NCI-H1694 (cell line): ENCODE data around the gene ARHGEF2.

Experiments used
- DNase-seq: peaks from one replicate; lab custom pipeline; 2025; lab: John Stamatoyannopoulos, UW

ARHGEF2 gene

GRCh38 chr1:155911156-155912055, 66.9 kb downstream of the ARHGEF2 start, which contains the start of gene RIT1:
Gene RIT1 (minus strand): TSS chr1:155911349. CDS start chr1:155910761, 588 bp downstream.
- peak; percentile 79 for DNase-seq

DNA sequence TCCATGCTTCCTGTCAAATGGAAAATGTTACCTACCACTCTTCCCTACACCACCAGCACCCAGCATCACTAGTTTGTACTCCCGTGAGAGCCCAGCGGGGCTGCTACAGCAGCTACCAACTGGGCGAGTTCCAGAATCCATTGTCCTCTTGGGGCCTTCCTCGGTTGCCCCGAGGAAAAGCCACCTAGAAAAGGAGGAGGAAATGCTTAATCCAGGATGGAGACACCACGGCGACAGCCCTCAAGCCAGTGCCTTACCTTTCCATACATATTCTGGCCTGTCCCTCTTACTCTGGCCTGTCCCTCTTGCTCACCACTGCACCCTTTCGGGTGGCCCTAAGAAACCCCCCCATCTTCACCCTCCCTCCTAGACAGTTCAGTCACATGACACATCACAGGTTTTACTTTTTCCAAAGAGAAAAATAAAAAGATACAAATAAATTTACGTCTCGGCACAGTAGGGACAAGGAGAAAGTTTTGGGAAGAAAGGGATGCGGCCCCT, 67.7 kb downstream of the ARHGEF2 start:
- no peak for DNase-seq

- DNase-seq: no peak
Measured at GRCh38 chr1:155909894-155910293, 68.5 kb downstream of the ARHGEF2 start.

GRCh38 chr1:155904261-155904660, 74.1 kb downstream of the ARHGEF2 start:
- DNase-seq: no peak

GRCh38 chr1:155900161-155900560, 78.2 kb downstream of the ARHGEF2 start:
- DNase-seq: no peak

- no peak for DNase-seq
Measured at GRCh38 chr1:155899683-155900082, 78.7 kb downstream of the ARHGEF2 start.

GRCh38 chr1:155898888-155899287, 79.5 kb downstream of the ARHGEF2 start:
- DNase-seq: no peak

GRCh38 chr1:155897746-155898145, 80.6 kb downstream of the ARHGEF2 start:
- DNase-seq: no peak
